ENCODE measurements around the gene MAGEA4.
"Not testable (repeated sequence)": the region's sequence is repeated elsewhere in the genome, so short reads cannot be mapped to it uniquely, and the experiment has no call there.

Gene MAGEA4

DNA sequence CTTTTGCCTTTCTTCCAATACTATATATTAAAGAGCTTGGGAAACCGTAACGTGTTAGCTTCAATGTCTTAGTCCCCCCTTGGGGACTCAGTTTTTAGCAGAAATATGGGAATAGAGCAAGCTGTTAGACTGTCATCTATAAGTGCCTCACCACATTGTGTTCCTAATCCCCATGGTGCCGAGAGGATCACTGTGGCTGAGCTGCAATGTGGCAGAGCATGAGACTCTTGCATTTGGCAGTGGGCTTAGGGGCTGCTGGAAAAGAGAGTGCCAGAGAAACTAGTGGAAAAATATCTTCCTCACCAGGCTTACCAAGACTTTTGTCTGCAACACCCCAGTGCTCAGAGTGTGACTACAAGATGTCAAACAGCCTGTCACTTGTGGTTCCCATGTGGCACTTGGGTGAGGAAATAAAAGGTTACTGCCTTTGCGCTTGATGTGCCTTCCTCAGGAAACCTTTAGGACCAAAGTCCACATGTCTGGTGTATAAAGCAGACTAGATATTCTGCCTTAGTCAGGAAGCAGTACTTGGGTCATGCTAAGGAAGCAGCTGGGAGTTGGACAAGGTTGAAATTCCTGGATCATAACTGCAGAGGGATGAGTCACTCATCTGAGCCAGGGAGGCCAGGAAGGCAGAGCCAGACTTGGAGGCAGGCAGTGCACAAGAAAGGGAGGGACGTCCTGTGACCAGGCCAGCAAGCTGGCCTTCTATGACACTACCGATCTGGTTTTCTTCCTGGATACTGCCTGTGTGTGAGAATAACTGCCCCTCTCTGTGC, 9.7 kb upstream of the MAGEA4 start:
- H3F3A ChIP-seq (ENCODE audit: low read depth), result no peaks in the 10 kb centered on the region
- H3K27me3 ChIP-seq (ENCODE audit: insufficient read depth, low read length, poor library complexity, severe bottlenecking), result no peaks in the 10 kb centered on the region
- no peaks in the 10 kb centered on the region for H4K20me1 ChIP-seq (ENCODE audit: insufficient read depth, low read length, poor library complexity, severe bottlenecking)
- H3K9ac ChIP-seq (ENCODE audit: low read depth, low read length, poor library complexity, severe bottlenecking), result no peak overlapping the region
- H3K4me3 ChIP-seq (ENCODE audit: low read length, poor library complexity, severe bottlenecking), result no peak overlapping the region
- TF ChIP-seq CTCF (conservative IDR thresholded peaks at IDR 0.05; ENCODE audit: low read length) (no peak), EZH2phosphoT487 (IDR thresholded peaks at IDR 0.05; ENCODE audit: borderline replicate concordance) (no peak)
- no peaks in the 10 kb centered on the region for H3K4me1 ChIP-seq (ENCODE audit: insufficient read depth, low read length, poor library complexity, severe bottlenecking)
- no peaks in the 10 kb centered on the region for H3K9me2 ChIP-seq (replicated peaks; ENCODE audit: low read depth, low read length)
- H3K4me2 ChIP-seq (ENCODE audit: low read depth, low read length, poor library complexity, severe bottlenecking), result no peak overlapping the region
- no peaks in the 10 kb centered on the region for H3K36me3 ChIP-seq (ENCODE audit: insufficient read depth, low read length)
- H3K9me3 ChIP-seq (ENCODE audit: insufficient read depth, low read depth, low read length), result no peaks in the 10 kb centered on the region
- no peak overlapping the region for H2AFZ ChIP-seq (ENCODE audit: low read length)
- H3K79me2 ChIP-seq (ENCODE audit: insufficient read depth, low read length), result no peaks in the 10 kb centered on the region

- H3K9me2 ChIP-seq (replicated peaks; ENCODE audit: low read depth, low read length), result no peaks in the 10 kb centered on the region
- no peaks in the 10 kb centered on the region for H3F3A ChIP-seq (ENCODE audit: low read depth)
- H3K79me2 ChIP-seq (ENCODE audit: insufficient read depth, low read length), result no peaks in the 10 kb centered on the region
- no peaks in the 10 kb centered on the region for H3K9me3 ChIP-seq (ENCODE audit: insufficient read depth, low read depth, low read length)
- no peak overlapping the region for H3K9ac ChIP-seq (ENCODE audit: low read depth, low read length, poor library complexity, severe bottlenecking)
- H3K27me3 ChIP-seq (ENCODE audit: insufficient read depth, low read length, poor library complexity, severe bottlenecking), result no peaks in the 10 kb centered on the region
- no peaks in the 10 kb centered on the region for H3K36me3 ChIP-seq (ENCODE audit: insufficient read depth, low read length)
- H3K4me3 ChIP-seq (ENCODE audit: low read length, poor library complexity, severe bottlenecking), result no peak overlapping the region
- no peak overlapping the region for H2AFZ ChIP-seq (ENCODE audit: low read length)
- no peaks in the 10 kb centered on the region for H3K4me1 ChIP-seq (ENCODE audit: insufficient read depth, low read length, poor library complexity, severe bottlenecking)
- TF ChIP-seq EZH2phosphoT487 (IDR thresholded peaks at IDR 0.05; ENCODE audit: borderline replicate concordance) (no peak), CTCF (conservative IDR thresholded peaks at IDR 0.05; ENCODE audit: low read length) (no peak)
- no peak overlapping the region for H3K4me2 ChIP-seq (ENCODE audit: low read depth, low read length, poor library complexity, severe bottlenecking)
- H4K20me1 ChIP-seq (ENCODE audit: insufficient read depth, low read length, poor library complexity, severe bottlenecking), result no peaks in the 10 kb centered on the region
Measured at GRCh38 chrX:151904989-151905388, 7.7 kb upstream of the MAGEA4 start.

GRCh38 chrX:151912221-151912620, 468 bp upstream of the MAGEA4 start:
- H3K4me3 ChIP-seq (ENCODE audit: low read length, poor library complexity, severe bottlenecking), result no peak overlapping the region
- TF ChIP-seq EZH2phosphoT487 (IDR thresholded peaks at IDR 0.05; ENCODE audit: borderline replicate concordance), result no peak
- TF ChIP-seq CTCF (conservative IDR thresholded peaks at IDR 0.05; ENCODE audit: low read length), result no peak
- no peaks in the 10 kb centered on the region for H3K9me2 ChIP-seq (replicated peaks; ENCODE audit: low read depth, low read length)
- no peak overlapping the region for H2AFZ ChIP-seq (ENCODE audit: low read length)
- H3K27me3 ChIP-seq (ENCODE audit: insufficient read depth, low read length, poor library complexity, severe bottlenecking), result no peaks in the 10 kb centered on the region
- H3F3A ChIP-seq (ENCODE audit: low read depth), result no peaks in the 10 kb centered on the region
- H3K9ac ChIP-seq (ENCODE audit: low read depth, low read length, poor library complexity, severe bottlenecking), result no peak overlapping the region
- no peaks in the 10 kb centered on the region for H3K4me1 ChIP-seq (ENCODE audit: insufficient read depth, low read length, poor library complexity, severe bottlenecking)
- H3K9me3 ChIP-seq (ENCODE audit: insufficient read depth, low read depth, low read length), result no peaks in the 10 kb centered on the region
- H3K4me2 ChIP-seq (ENCODE audit: low read depth, low read length, poor library complexity, severe bottlenecking), result no peak overlapping the region
- no peaks in the 10 kb centered on the region for H3K79me2 ChIP-seq (ENCODE audit: insufficient read depth, low read length)
- no peaks in the 10 kb centered on the region for H4K20me1 ChIP-seq (ENCODE audit: insufficient read depth, low read length, poor library complexity, severe bottlenecking)
- no peaks in the 10 kb centered on the region for H3K36me3 ChIP-seq (ENCODE audit: insufficient read depth, low read length)

DNA sequence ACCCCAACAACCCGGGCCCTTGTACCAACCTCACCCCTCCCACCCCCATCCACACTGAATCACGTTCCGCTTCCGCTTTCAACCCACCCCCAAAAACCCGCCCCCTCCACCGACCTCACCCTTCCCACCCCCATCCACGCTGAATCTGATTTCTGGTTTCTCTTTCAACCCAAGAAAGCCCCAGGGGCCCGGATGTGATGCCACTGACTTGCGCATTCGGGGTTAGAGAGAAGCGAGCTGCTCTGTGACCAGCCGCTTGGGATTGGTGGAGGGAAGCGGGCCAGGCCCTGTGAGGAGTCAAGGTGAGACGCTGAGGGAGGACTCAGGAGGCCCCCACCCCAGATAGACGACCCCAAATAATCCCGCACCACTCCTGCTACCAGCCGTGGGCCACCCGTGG, 6.0 kb downstream of the MAGEA4 start:
- H3K4me3 ChIP-seq (ENCODE audit: low read length, poor library complexity, severe bottlenecking); H3K27me3 ChIP-seq (ENCODE audit: insufficient read depth, low read length, poor library complexity, severe bottlenecking); H3K9ac ChIP-seq (ENCODE audit: low read depth, low read length, poor library complexity, severe bottlenecking); H3K4me2 ChIP-seq (ENCODE audit: low read depth, low read length, poor library complexity, severe bottlenecking); H3K4me1 ChIP-seq (ENCODE audit: insufficient read depth, low read length, poor library complexity, severe bottlenecking); H4K20me1 ChIP-seq (ENCODE audit: insufficient read depth, low read length, poor library complexity, severe bottlenecking); H2AFZ ChIP-seq (ENCODE audit: low read length); H3K9me2 ChIP-seq (replicated peaks; ENCODE audit: low read depth, low read length); H3K9me3 ChIP-seq (ENCODE audit: insufficient read depth, low read depth, low read length); H3K36me3 ChIP-seq (ENCODE audit: insufficient read depth, low read length); H3F3A ChIP-seq (ENCODE audit: low read depth); H3K79me2 ChIP-seq (ENCODE audit: insufficient read depth, low read length): not testable (repeated sequence)
